ENCODE results near the gene LARGE2. TPM values are rescaled to one million over a fixed set of nuclear protein-coding genes. Genes with fewer than 3 reads are reported as not detected.
A peak's percentile ranks its signal among the peaks of the same experiment; 100 is the strongest.

LARGE2 gene
- total and polyA plus RNA-seq, 2 of the 13 experiments (the other 11 are each of a cell fraction or from before 2014, with no cell fraction given) = 8.5 to 21.6 TPM

DNA sequence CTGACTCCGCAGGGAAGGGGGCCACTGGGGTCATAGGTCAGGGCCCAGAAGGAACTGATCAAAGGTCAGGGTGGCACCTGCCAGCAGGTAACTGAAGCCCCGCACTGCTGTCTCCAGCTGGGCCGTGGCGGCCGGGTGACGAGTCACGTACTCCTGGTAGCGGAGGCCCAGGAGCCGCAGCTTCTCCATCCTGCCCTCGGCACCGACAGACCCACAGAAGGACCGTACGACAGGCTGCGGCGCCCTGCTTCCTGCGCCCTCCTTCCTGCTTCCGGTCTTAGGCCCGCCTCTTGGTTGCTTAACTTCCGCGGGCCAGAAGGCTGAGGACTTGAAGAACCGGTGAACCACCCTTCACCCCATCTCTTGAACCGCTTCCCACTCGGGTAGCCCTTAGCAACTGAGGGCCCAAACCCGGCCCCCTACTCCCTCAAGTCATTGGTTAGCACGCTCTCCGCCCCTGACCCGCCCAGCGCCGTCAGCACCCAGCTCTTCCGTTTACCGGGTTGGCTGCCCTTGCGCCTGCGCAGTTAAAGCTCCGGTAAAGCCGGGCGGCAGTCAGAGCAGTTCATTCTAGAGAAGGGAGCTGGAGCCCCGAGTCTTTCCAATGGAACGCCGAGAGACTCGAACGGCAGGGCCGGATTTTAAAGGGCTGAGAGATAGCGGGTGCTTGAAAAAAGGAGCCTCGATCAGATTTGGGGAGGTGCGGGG lies 4.7 kb upstream of the LARGE2 start, which contains the start of gene PEX16 (continued):
- TF ChIP-seq ETV5 (CRISPR knock-in tag; IDR thresholded peaks at IDR 0.05; ENCODE audit: borderline replicate concordance) = peak; percentile 74
- peak; percentile 56; the same call in 1 of the 2 replicates for TF ChIP-seq ZNF782 (CRISPR knock-in tag; IDR thresholded peaks at IDR 0.05; ENCODE audit: borderline replicate concordance)
- no peak for TF ChIP-seq ZNF616 (CRISPR knock-in tag; IDR thresholded peaks at IDR 0.05; ENCODE audit: low read depth)
- TF ChIP-seq NFYC (CRISPR knock-in tag; IDR thresholded peaks at IDR 0.05) = peak; percentile 66
- 0 out of 2 replicates have a peak, but pooled peaks have one; percentile 49 for TF ChIP-seq KAT7 (CRISPR knock-in tag; IDR thresholded peaks at IDR 0.05; ENCODE audit: borderline replicate concordance)
- no peak for TF ChIP-seq ZNF644 (CRISPR knock-in tag; IDR thresholded peaks at IDR 0.05; ENCODE audit: low read depth)
- TF ChIP-seq RBFOX2 (IDR thresholded peaks at IDR 0.05; ENCODE audit: low read depth, low read length) = peak; percentile 76
- TF ChIP-seq SRF (IDR thresholded peaks at IDR 0.05; ENCODE audit: low read depth, low read length) = peak; percentile 96
- TF ChIP-seq ELF1 (CRISPR knock-in tag; IDR thresholded peaks at IDR 0.05) = peak; percentile 97
- peak; percentile 64; the same call in 1 of the 2 replicates for TF ChIP-seq ZNF607 (CRISPR knock-in tag; IDR thresholded peaks at IDR 0.05; ENCODE audit: borderline replicate concordance)
- 0 out of 2 replicates have a peak, but pooled peaks have one; percentile 38 for TF ChIP-seq ZNF264 (CRISPR knock-in tag; IDR thresholded peaks at IDR 0.05)
- TF ChIP-seq, protein P1, sequence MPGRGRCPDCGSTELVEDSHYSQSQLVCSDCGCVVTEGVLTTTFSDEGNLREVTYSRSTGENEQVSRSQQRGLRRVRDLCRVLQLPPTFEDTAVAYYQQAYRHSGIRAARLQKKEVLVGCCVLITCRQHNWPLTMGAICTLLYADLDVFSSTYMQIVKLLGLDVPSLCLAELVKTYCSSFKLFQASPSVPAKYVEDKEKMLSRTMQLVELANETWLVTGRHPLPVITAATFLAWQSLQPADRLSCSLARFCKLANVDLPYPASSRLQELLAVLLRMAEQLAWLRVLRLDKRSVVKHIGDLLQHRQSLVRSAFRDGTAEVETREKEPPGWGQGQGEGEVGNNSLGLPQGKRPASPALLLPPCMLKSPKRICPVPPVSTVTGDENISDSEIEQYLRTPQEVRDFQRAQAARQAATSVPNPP (CRISPR knock-in tag; IDR thresholded peaks at IDR 0.05) = peak; percentile 70; the same call in 1 of the 2 replicates
- peak; percentile 49; the same call in 1 of the 2 replicates for TF ChIP-seq ZNF790 (CRISPR knock-in tag; IDR thresholded peaks at IDR 0.05; ENCODE audit: borderline replicate concordance)
- no peak for TF ChIP-seq GTF2F1 (IDR thresholded peaks at IDR 0.05; ENCODE audit: low read length)
- TF ChIP-seq, protein P2, sequence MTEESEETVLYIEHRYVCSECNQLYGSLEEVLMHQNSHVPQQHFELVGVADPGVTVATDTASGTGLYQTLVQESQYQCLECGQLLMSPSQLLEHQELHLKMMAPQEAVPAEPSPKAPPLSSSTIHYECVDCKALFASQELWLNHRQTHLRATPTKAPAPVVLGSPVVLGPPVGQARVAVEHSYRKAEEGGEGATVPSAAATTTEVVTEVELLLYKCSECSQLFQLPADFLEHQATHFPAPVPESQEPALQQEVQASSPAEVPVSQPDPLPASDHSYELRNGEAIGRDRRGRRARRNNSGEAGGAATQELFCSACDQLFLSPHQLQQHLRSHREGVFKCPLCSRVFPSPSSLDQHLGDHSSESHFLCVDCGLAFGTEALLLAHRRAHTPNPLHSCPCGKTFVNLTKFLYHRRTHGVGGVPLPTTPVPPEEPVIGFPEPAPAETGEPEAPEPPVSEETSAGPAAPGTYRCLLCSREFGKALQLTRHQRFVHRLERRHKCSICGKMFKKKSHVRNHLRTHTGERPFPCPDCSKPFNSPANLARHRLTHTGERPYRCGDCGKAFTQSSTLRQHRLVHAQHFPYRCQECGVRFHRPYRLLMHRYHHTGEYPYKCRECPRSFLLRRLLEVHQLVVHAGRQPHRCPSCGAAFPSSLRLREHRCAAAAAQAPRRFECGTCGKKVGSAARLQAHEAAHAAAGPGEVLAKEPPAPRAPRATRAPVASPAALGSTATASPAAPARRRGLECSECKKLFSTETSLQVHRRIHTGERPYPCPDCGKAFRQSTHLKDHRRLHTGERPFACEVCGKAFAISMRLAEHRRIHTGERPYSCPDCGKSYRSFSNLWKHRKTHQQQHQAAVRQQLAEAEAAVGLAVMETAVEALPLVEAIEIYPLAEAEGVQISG (CRISPR knock-in tag; IDR thresholded peaks at IDR 0.05) = peak; percentile 78
- peak; percentile 78; the same call in 1 of the 2 replicates for TF ChIP-seq SPEN (CRISPR knock-in tag; IDR thresholded peaks at IDR 0.05; ENCODE audit: low read depth)
- TF ChIP-seq, protein P3, sequence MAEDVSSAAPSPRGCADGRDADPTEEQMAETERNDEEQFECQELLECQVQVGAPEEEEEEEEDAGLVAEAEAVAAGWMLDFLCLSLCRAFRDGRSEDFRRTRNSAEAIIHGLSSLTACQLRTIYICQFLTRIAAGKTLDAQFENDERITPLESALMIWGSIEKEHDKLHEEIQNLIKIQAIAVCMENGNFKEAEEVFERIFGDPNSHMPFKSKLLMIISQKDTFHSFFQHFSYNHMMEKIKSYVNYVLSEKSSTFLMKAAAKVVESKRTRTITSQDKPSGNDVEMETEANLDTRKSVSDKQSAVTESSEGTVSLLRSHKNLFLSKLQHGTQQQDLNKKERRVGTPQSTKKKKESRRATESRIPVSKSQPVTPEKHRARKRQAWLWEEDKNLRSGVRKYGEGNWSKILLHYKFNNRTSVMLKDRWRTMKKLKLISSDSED (CRISPR knock-in tag; IDR thresholded peaks at IDR 0.05) = no peak
- no peak for TF ChIP-seq NR1H2 (CRISPR knock-in tag; IDR thresholded peaks at IDR 0.05; ENCODE audit: borderline replicate concordance, low read depth)
- TF ChIP-seq ZKSCAN8 (CRISPR knock-in tag; IDR thresholded peaks at IDR 0.05; ENCODE audit: borderline replicate concordance) = peak; percentile 43; the same call in 1 of the 2 replicates
- TF ChIP-seq ZNF205 (CRISPR knock-in tag; IDR thresholded peaks at IDR 0.05) = 0 out of 2 replicates have a peak, but pooled peaks have one; percentile 19
- TF ChIP-seq GATA4 (IDR thresholded peaks at IDR 0.05; ENCODE audit: borderline replicate concordance, low read depth) = 0 out of 2 replicates have a peak, but pooled peaks have one; percentile 35
- TF ChIP-seq SETDB1 (CRISPR knock-in tag; IDR thresholded peaks at IDR 0.05; ENCODE audit: borderline replicate concordance) = no peak
- peak; percentile 58 for TF ChIP-seq HNF4A (CRISPR knock-in tag; IDR thresholded peaks at IDR 0.05)

Data from HepG2 (cell line).